Mesenchymal stem cell (in vitro differentiated cells and primary cell): ENCODE measurements around the gene IMPDH2.

Source experiments
- DNase-seq: peaks from one replicate; pipeline ENCODE4 v3.0.0-alpha.2; 2013
- H2AFZ ChIP-seq: one replicate; pipeline ENCODE4 v1.6.1; 2013; ENCODE audit warnings: low read depth, mild to moderate bottlenecking, control low read depth, inconsistent platforms, low read length, moderate library complexity
- H2AK5ac ChIP-seq: 2 replicates; pipeline ENCODE4 v1.6.1; 2013; ENCODE audit warnings: low read length, moderate library complexity, mild to moderate bottlenecking, inconsistent platforms; ENCODE audit not compliant: severe bottlenecking
- H2BK120ac ChIP-seq: one replicate; pipeline ENCODE4 v1.6.1; 2013; ENCODE audit warnings: low read depth, mild to moderate bottlenecking, inconsistent platforms, low read length, moderate library complexity
- H2BK12ac ChIP-seq, 2 experiments: one replicate each; pipeline ENCODE4 v1.6.1; 2013; ENCODE audit warnings: inconsistent platforms in 2 of 2, low read length in 2 of 2, mild to moderate bottlenecking in 2 of 2, moderate library complexity in 2 of 2, control low read depth in 1 of 2
- H2BK15ac ChIP-seq: one replicate; pipeline ENCODE4 v1.6.1; 2013; ENCODE audit warnings: mild to moderate bottlenecking, low read depth, inconsistent platforms; ENCODE audit not compliant: poor library complexity, severe bottlenecking
- H2BK5ac ChIP-seq: 2 replicates; pipeline ENCODE4 v1.6.1; 2013; ENCODE audit warnings: low read depth, mild to moderate bottlenecking, low read length, control low read depth, inconsistent platforms; ENCODE audit not compliant: poor library complexity, severe bottlenecking
- H3K14ac ChIP-seq, 2 experiments: one replicate each; pipeline ENCODE4 v1.6.1; 2013; ENCODE audit warnings: inconsistent platforms in 2 of 2, low read length in 2 of 2, control low read depth in 1 of 2, mild to moderate bottlenecking in 1 of 2, moderate library complexity in 1 of 2
- H3K18ac ChIP-seq, 2 experiments: one replicate each; pipeline ENCODE4 v1.6.1; 2013; ENCODE audit warnings: inconsistent platforms in 2 of 2, low read length in 2 of 2, control low read depth in 1 of 2, low read depth in 1 of 2, mild to moderate bottlenecking in 1 of 2
- H3K23ac ChIP-seq, 2 experiments: one replicate each; pipeline ENCODE4 v1.6.1; 2013; ENCODE audit warnings: inconsistent platforms in 2 of 2, low read length in 2 of 2, mild to moderate bottlenecking in 2 of 2, moderate library complexity in 2 of 2, control low read depth in 1 of 2
- H3K27ac ChIP-seq: 2 replicates; pipeline ENCODE4 v1.5.1; 2013; ENCODE audit warnings: mild to moderate bottlenecking, moderate library complexity, low read length, control low read depth, inconsistent platforms; ENCODE audit not compliant: poor library complexity, severe bottlenecking
- H3K27me3 ChIP-seq, 2 experiments: 2 replicates each; pipeline versions ENCODE4 v1.6.1 to v1.7.0; 2013; ENCODE audit warnings: low read length in 2 of 2, mild to moderate bottlenecking in 2 of 2, moderate library complexity in 2 of 2, control low read depth in 1 of 2, inconsistent platforms in 1 of 2; ENCODE audit not compliant: control insufficient read depth in 1 of 2, insufficient read depth in 1 of 2
- H3K36me3 ChIP-seq, 2 experiments: 2 replicates each; pipeline versions ENCODE4 v1.6.1 to v1.7.0; 2013; ENCODE audit warnings: low read length in 2 of 2, control low read depth in 1 of 2, inconsistent platforms in 1 of 2, low read depth in 1 of 2, mild to moderate bottlenecking in 1 of 2; ENCODE audit not compliant: insufficient read depth in 2 of 2, control insufficient read depth in 1 of 2
- H3K4ac ChIP-seq, 2 experiments: one replicate each; pipeline ENCODE4 v1.6.1; 2013; ENCODE audit warnings: inconsistent platforms in 2 of 2, low read length in 2 of 2, mild to moderate bottlenecking in 2 of 2, moderate library complexity in 2 of 2, control low read depth in 1 of 2, low read depth in 1 of 2
- H3K4me1 ChIP-seq: 2 replicates; pipeline ENCODE4 v1.6.1; 2013; ENCODE audit warnings: low read depth, low read length, control low read depth; ENCODE audit not compliant: control insufficient read depth, insufficient read depth
- H3K4me2 ChIP-seq: 2 replicates; pipeline ENCODE4 v1.6.1; 2013; ENCODE audit warnings: low read length, mild to moderate bottlenecking, inconsistent platforms; ENCODE audit not compliant: poor library complexity, severe bottlenecking
- H3K4me3 ChIP-seq, 2 experiments: 2 replicates each; pipeline versions ENCODE4 v1.5.1 to v1.7.0; 2013; ENCODE audit warnings: low read length in 2 of 2, mild to moderate bottlenecking in 2 of 2, control low read depth in 1 of 2, low read depth in 1 of 2; ENCODE audit not compliant: insufficient read depth in 1 of 2
- H3K79me1 ChIP-seq: replicated peaks from 2 replicates; pipeline ENCODE4 v1.6.1; 2013; ENCODE audit warnings: mild to moderate bottlenecking, control low read depth, low read length, inconsistent platforms; ENCODE audit not compliant: poor library complexity, severe bottlenecking
- H3K9ac ChIP-seq: 2 replicates; pipeline ENCODE4 v1.7.0; 2013; ENCODE audit warnings: mild to moderate bottlenecking, low read length, moderate library complexity
- H3K9me3 ChIP-seq: 2 replicates; pipeline ENCODE4 v1.7.0; 2013; ENCODE audit warnings: mild to moderate bottlenecking, low read length; ENCODE audit not compliant: control insufficient read depth
- H4K8ac ChIP-seq: one replicate; pipeline ENCODE4 v1.6.1; 2013; ENCODE audit warnings: inconsistent platforms, mild to moderate bottlenecking, low read length, moderate library complexity
- H4K91ac ChIP-seq: one replicate; pipeline ENCODE4 v1.6.1; 2013; ENCODE audit warnings: mild to moderate bottlenecking, low read length, inconsistent platforms
- WGBS: methylation state at CpG from one replicate; pipeline ENCODE4 v1.1.7; 2013; ENCODE audit warnings: mixed read lengths; 5-methylcytosine and 5-hydroxymethylcytosine counted together

Gene IMPDH2

GRCh38 chr3:49019941-49020329 is 9.3 kb downstream of the IMPDH2 start:
- Histone ChIP-seq H3K4me2 (peak overlapping the region; percentile 79), H3K36me3 (peaks cover 44 to 45% of the 10 kb centered on the region in 2 experiments), H3K4ac (peak overlapping the region in 1 of 2 experiments; percentile 84), H3K4me1 (peaks cover 31% of the 10 kb centered on the region), H3K27me3 (no peaks in the 10 kb centered on the region), H4K8ac (peak overlapping the region; percentile 5), H3K14ac (no peak overlapping the region), H3K79me1 (peaks cover 17% of the 10 kb centered on the region), H3K18ac (peak overlapping the region in 1 of 2 experiments; percentile 93), H3K27ac (peak overlapping the region; percentile 27), H3K9me3 (no peaks in the 10 kb centered on the region), H4K91ac (no peak overlapping the region), H2AFZ (no peak overlapping the region), H3K4me3 (peak overlapping the region in 1 of 2 experiments; percentile 94), H3K23ac (peak overlapping the region in 1 of 2 experiments; percentile 34), H2AK5ac (peak overlapping the region; percentile 16), H2BK120ac (no peak overlapping the region), H2BK12ac (peak overlapping the region in 1 of 2 experiments; percentile 45), H2BK15ac (no peak overlapping the region), H2BK5ac (no peak overlapping the region), H3K9ac (peak overlapping the region; percentile 99)
- peak; percentile 47 for DNase-seq
- WGBS: 65% methylated on average over 12 of the region's 12 CpGs

- Histone ChIP-seq H3K23ac (no peak overlapping the region), H4K91ac (no peak overlapping the region), H3K4me3 (peak overlapping the region; percentile 81 to 94), H2BK5ac (no peak overlapping the region), H3K79me1 (peaks cover 16% of the 10 kb centered on the region), H3K36me3 (peaks cover 44 to 45% of the 10 kb centered on the region in 2 experiments), H2BK15ac (no peak overlapping the region), H2AFZ (no peak overlapping the region), H3K4me1 (peaks cover 39% of the 10 kb centered on the region), H3K14ac (no peak overlapping the region), H3K4me2 (peak overlapping the region; percentile 62), H2AK5ac (no peak overlapping the region), H3K9ac (peak overlapping the region; percentile 93), H3K4ac (no peak overlapping the region), H3K27me3 (no peaks in the 10 kb centered on the region), H2BK120ac (no peak overlapping the region), H4K8ac (peak overlapping the region; percentile 66), H2BK12ac (no peak overlapping the region), H3K18ac (peak overlapping the region in 1 of 2 experiments; percentile 43), H3K27ac (peak overlapping the region; percentile 11), H3K9me3 (no peaks in the 10 kb centered on the region)
- 11% methylated on average over 18 of the region's 18 CpGs for WGBS
- no peak for DNase-seq
Observed at GRCh38 chr3:49018707-49019006, 10.5 kb downstream of the IMPDH2 start.

GRCh38 chr3:49017971-49018706 is 11.1 kb downstream of the IMPDH2 start, which contains the start of gene DALRD3:
DALRD3 (minus strand) TSS chr3:49018580; CDS start chr3:49018564, 16 bp downstream.
- H3K4ac ChIP-seq: peak within 1 kb of the TSS; percentile 54 to 87
- peak within 1 kb of the TSS; percentile 54 for H2AFZ ChIP-seq
- no peak within 1 kb of the TSS for H2BK5ac ChIP-seq
- H3K36me3 ChIP-seq: peaks cover 45% of the 10 kb centered on the region in 2 experiments
- peaks cover 16% of the 10 kb centered on the region for H3K79me1 ChIP-seq
- no peak within 1 kb of the TSS for H2BK15ac ChIP-seq
- H3K23ac ChIP-seq: peak within 1 kb of the TSS; percentile 5 to 62
- H3K27me3 ChIP-seq: no peaks in the 10 kb centered on the region
- H4K8ac ChIP-seq: peak within 1 kb of the TSS; percentile 66
- H2BK120ac ChIP-seq: no peak within 1 kb of the TSS
- H3K14ac ChIP-seq: peak within 1 kb of the TSS in 1 of 2 experiments; percentile 29
- no peaks in the 10 kb centered on the region for H3K9me3 ChIP-seq
- peak within 1 kb of the TSS; percentile 1 for H2AK5ac ChIP-seq
- peak within 1 kb of the TSS; percentile 62 for H3K4me2 ChIP-seq
- H3K18ac ChIP-seq: peak within 1 kb of the TSS; percentile 74 to 80
- H3K27ac ChIP-seq: peak within 1 kb of the TSS; percentile 11
- peak within 1 kb of the TSS in 1 of 2 experiments; percentile 22 for H2BK12ac ChIP-seq
- H3K4me1 ChIP-seq: peaks cover 41% of the 10 kb centered on the region
- under 1% methylated on average over 74 of the region's 85 CpGs for WGBS
- peak within 1 kb of the TSS; percentile 56 for H4K91ac ChIP-seq
- H3K9ac ChIP-seq: peak within 1 kb of the TSS; percentile 93
- peak; percentile 74 for DNase-seq
- peak within 1 kb of the TSS; percentile 81 to 94 for H3K4me3 ChIP-seq

GRCh38 chr3:49017229-49017970 is 11.8 kb downstream of the IMPDH2 start:
- H2BK12ac ChIP-seq: no peak overlapping the region
- peak overlapping the region; percentile 93 for H3K9ac ChIP-seq
- peak overlapping the region; percentile 54 for H2AFZ ChIP-seq
- no peak overlapping the region for H2BK5ac ChIP-seq
- H3K14ac ChIP-seq: peak overlapping the region in 1 of 2 experiments; percentile 22
- peak overlapping the region; percentile 81 to 94 for H3K4me3 ChIP-seq
- H3K4me1 ChIP-seq: peaks cover 43% of the 10 kb centered on the region
- no peaks in the 10 kb centered on the region for H3K9me3 ChIP-seq
- H3K18ac ChIP-seq: peak overlapping the region in 1 of 2 experiments; percentile 80
- peak overlapping the region in 1 of 2 experiments; percentile 5 for H3K23ac ChIP-seq
- H4K8ac ChIP-seq: peak overlapping the region; percentile 31
- H3K4ac ChIP-seq: peak overlapping the region; percentile 54 to 85
- H2AK5ac ChIP-seq: peak overlapping the region; percentile 1
- no peaks in the 10 kb centered on the region for H3K27me3 ChIP-seq
- DNase-seq: peak; percentile 9
- H3K4me2 ChIP-seq: peak overlapping the region; percentile 62
- peak overlapping the region; percentile 56 for H4K91ac ChIP-seq
- 14% methylated on average over 20 of the region's 23 CpGs for WGBS
- H2BK120ac ChIP-seq: no peak overlapping the region
- H3K27ac ChIP-seq: no peak overlapping the region
- peaks cover 16% of the 10 kb centered on the region for H3K79me1 ChIP-seq
- no peak overlapping the region for H2BK15ac ChIP-seq
- H3K36me3 ChIP-seq: peaks cover 47 to 48% of the 10 kb centered on the region in 2 experiments
